SK-N-SH treated with all-trans-retinoic acid at 6 μM for 48 hours (cell line): ENCODE measurements around the gene KIRREL3.
A peak's percentile ranks its signal among the peaks of the same experiment; 100 is the strongest.

Experiments used
- ATAC-seq: fragments of 200-7000 bp; cut with Tn5 transposase; 3 replicates; pipeline ENCODE4 v1.9.1; 2020; ENCODE audit warnings: mild to moderate bottlenecking, moderate library complexity
- ARNTL ChIP-seq: fragments of 450-650 bp; formaldehyde crosslinking; IDR thresholded peaks from 2 replicates; pipeline ENCODE4 v1.5.0; 2020; ENCODE audit warnings: low read depth, mild to moderate bottlenecking, moderate library complexity, borderline replicate concordance
- BACH2 ChIP-seq: fragments of 250-450 bp; sonication (Bioruptor Pico); IDR thresholded peaks from 2 replicates; pipeline ENCODE4 v1.9.0; 2021; ENCODE audit warnings: mild to moderate bottlenecking, borderline replicate concordance
- CSDC2 ChIP-seq: fragments of 250-450 bp; sonication (Bioruptor Pico); IDR thresholded peaks from 2 replicates; pipeline ENCODE4 v1.5.0; 2020; ENCODE audit warnings: mild to moderate bottlenecking, moderate library complexity
- GLIS3 ChIP-seq: fragments of 250-450 bp; sonication (Bioruptor Pico); IDR thresholded peaks from 2 replicates; pipeline ENCODE4 v1.5.0; 2020; ENCODE audit warnings: mild to moderate bottlenecking, moderate library complexity
- ISL1 ChIP-seq: fragments of 250-450 bp; sonication (Bioruptor Pico); IDR thresholded peaks from 2 replicates; pipeline ENCODE4 v2.1.2; 2022; ENCODE audit warnings: mild to moderate bottlenecking, moderate library complexity
- OSR1 ChIP-seq: fragments of 250-450 bp; sonication (Bioruptor Pico); IDR thresholded peaks from 2 replicates; pipeline ENCODE4 v1.8.0; 2022; ENCODE audit warnings: moderate library complexity, mild to moderate bottlenecking, inconsistent platforms
- PPARA ChIP-seq: fragments of 250-450 bp; sonication (Bioruptor Pico); IDR thresholded peaks from 2 replicates; pipeline ENCODE4 v1.5.0; 2020; ENCODE audit warnings: mild to moderate bottlenecking, borderline replicate concordance
- RARB ChIP-seq: fragments of 250-450 bp; sonication (Bioruptor Pico); IDR thresholded peaks from 2 replicates; pipeline ENCODE4 v1.8.0; 2021; ENCODE audit warnings: mild to moderate bottlenecking, moderate library complexity
- SNAI2 ChIP-seq: fragments of 250-450 bp; sonication (Bioruptor Pico); IDR thresholded peaks from 2 replicates; pipeline ENCODE4 v1.5.0; 2020; ENCODE audit warnings: mild to moderate bottlenecking, moderate library complexity
- TCF4 ChIP-seq: fragments of 250-450 bp; sonication (Bioruptor Pico); IDR thresholded peaks from 2 replicates; pipeline ENCODE4 v1.8.0; 2021; ENCODE audit warnings: mild to moderate bottlenecking, moderate library complexity, borderline replicate concordance
- TOX ChIP-seq: fragments of 250-450 bp; sonication (Bioruptor Pico); IDR thresholded peaks from 2 replicates; pipeline ENCODE4 v1.8.0; 2021; ENCODE audit warnings: mild to moderate bottlenecking, moderate library complexity, borderline replicate concordance
- ZC3H10 ChIP-seq: fragments of 250-450 bp; sonication (Bioruptor Pico); IDR thresholded peaks from 2 replicates; pipeline ENCODE4 v1.5.1; 2021; ENCODE audit warnings: mild to moderate bottlenecking, moderate library complexity
- ZFP3 ChIP-seq: fragments of 250-450 bp; sonication (Bioruptor Pico); IDR thresholded peaks from 2 replicates; pipeline ENCODE4 v1.5.0; 2020; ENCODE audit warnings: mild to moderate bottlenecking, moderate library complexity
- ZFP30 ChIP-seq: fragments of 450-650 bp; formaldehyde crosslinking; IDR thresholded peaks from 2 replicates; pipeline ENCODE4 v1.5.0; 2022; ENCODE audit warnings: mild to moderate bottlenecking, moderate library complexity
- ZNF70 ChIP-seq: fragments of 450-650 bp; formaldehyde crosslinking; IDR thresholded peaks from 2 replicates; pipeline ENCODE4 v1.5.0; 2020; ENCODE audit warnings: mild to moderate bottlenecking, moderate library complexity
- ZNF8 ChIP-seq: fragments of 450-650 bp; formaldehyde crosslinking; IDR thresholded peaks from 2 replicates; pipeline ENCODE4 v1.5.0; 2020; ENCODE audit warnings: mild to moderate bottlenecking, moderate library complexity
- TF ChIP-seq, protein P1 (sequence below): fragments of 250-450 bp; sonication (Bioruptor Pico); IDR thresholded peaks from 2 replicates; pipeline ENCODE4 v1.8.0; 2021; ENCODE audit warnings: low read depth, mild to moderate bottlenecking, moderate library complexity, borderline replicate concordance
- TF ChIP-seq, protein P2 (sequence below): fragments of 250-450 bp; sonication (Bioruptor Pico); IDR thresholded peaks from 2 replicates; pipeline ENCODE4 v1.5.1; 2021; ENCODE audit warnings: mild to moderate bottlenecking, moderate library complexity
- TF ChIP-seq, protein P3 (sequence below): fragments of 250-450 bp; sonication (Bioruptor Pico); IDR thresholded peaks from 2 replicates; pipeline ENCODE4 v1.5.0; 2020; ENCODE audit warnings: mild to moderate bottlenecking, moderate library complexity
- TF ChIP-seq, protein P4 (sequence below): fragments of 250-450 bp; sonication (Bioruptor Pico); IDR thresholded peaks from 2 replicates; pipeline ENCODE4 v1.5.1; 2020; ENCODE audit warnings: low read depth, mild to moderate bottlenecking, moderate library complexity

The KIRREL3 gene

DNA sequence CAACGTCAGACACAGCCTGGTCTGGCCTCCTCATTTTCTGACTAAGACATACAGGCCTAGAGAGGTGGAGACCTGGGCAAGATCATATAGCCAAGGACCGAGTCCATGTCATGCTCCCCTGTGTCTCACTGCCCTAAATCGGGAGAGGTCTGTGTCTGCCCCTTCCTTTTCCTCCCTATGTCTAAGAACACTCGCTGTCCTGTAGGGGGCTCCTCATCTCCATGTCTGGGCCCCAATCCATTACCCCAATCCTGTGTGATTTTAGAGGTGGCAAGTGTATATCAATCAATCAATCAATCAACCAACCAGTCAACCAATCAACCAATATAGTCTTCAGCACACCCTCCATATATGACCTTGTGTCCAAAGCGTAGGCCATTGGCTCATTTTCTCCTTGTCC, 125.7 kb downstream of the KIRREL3 start:
- TF ChIP-seq ARNTL (CRISPR knock-in tag), result no peak
- TF ChIP-seq, protein P1, sequence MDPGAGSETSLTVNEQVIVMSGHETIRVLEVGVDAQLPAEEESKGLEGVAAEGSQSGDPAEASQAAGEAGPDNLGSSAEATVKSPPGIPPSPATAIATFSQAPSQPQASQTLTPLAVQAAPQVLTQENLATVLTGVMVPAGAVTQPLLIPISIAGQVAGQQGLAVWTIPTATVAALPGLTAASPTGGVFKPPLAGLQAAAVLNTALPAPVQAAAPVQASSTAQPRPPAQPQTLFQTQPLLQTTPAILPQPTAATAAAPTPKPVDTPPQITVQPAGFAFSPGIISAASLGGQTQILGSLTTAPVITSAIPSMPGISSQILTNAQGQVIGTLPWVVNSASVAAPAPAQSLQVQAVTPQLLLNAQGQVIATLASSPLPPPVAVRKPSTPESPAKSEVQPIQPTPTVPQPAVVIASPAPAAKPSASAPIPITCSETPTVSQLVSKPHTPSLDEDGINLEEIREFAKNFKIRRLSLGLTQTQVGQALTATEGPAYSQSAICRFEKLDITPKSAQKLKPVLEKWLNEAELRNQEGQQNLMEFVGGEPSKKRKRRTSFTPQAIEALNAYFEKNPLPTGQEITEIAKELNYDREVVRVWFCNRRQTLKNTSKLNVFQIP (CRISPR knock-in tag), result no peak
- no peak for TF ChIP-seq BACH2
- TF ChIP-seq, protein P2, sequence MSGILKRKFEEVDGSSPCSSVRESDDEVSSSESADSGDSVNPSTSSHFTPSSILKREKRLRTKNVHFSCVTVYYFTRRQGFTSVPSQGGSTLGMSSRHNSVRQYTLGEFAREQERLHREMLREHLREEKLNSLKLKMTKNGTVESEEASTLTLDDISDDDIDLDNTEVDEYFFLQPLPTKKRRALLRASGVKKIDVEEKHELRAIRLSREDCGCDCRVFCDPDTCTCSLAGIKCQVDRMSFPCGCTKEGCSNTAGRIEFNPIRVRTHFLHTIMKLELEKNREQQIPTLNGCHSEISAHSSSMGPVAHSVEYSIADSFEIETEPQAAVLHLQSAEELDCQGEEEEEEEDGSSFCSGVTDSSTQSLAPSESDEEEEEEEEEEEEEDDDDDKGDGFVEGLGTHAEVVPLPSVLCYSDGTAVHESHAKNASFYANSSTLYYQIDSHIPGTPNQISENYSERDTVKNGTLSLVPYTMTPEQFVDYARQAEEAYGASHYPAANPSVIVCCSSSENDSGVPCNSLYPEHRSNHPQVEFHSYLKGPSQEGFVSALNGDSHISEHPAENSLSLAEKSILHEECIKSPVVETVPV (CRISPR knock-in tag), result no peak
- TF ChIP-seq ZNF70, result no peak
- no peak for TF ChIP-seq ZFP30
- TF ChIP-seq, protein P3, sequence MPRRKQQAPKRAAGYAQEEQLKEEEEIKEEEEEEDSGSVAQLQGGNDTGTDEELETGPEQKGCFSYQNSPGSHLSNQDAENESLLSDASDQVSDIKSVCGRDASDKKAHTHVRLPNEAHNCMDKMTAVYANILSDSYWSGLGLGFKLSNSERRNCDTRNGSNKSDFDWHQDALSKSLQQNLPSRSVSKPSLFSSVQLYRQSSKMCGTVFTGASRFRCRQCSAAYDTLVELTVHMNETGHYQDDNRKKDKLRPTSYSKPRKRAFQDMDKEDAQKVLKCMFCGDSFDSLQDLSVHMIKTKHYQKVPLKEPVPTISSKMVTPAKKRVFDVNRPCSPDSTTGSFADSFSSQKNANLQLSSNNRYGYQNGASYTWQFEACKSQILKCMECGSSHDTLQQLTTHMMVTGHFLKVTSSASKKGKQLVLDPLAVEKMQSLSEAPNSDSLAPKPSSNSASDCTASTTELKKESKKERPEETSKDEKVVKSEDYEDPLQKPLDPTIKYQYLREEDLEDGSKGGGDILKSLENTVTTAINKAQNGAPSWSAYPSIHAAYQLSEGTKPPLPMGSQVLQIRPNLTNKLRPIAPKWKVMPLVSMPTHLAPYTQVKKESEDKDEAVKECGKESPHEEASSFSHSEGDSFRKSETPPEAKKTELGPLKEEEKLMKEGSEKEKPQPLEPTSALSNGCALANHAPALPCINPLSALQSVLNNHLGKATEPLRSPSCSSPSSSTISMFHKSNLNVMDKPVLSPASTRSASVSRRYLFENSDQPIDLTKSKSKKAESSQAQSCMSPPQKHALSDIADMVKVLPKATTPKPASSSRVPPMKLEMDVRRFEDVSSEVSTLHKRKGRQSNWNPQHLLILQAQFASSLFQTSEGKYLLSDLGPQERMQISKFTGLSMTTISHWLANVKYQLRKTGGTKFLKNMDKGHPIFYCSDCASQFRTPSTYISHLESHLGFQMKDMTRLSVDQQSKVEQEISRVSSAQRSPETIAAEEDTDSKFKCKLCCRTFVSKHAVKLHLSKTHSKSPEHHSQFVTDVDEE (CRISPR knock-in tag), result no peak
- no peak for TF ChIP-seq PPARA (CRISPR knock-in tag)
- no peak for TF ChIP-seq OSR1 (CRISPR knock-in tag)
- TF ChIP-seq ZC3H10 (CRISPR knock-in tag), result no peak
- no peak for TF ChIP-seq ZNF8 (CRISPR knock-in tag)
- TF ChIP-seq RARB, result no peak
- no peak for TF ChIP-seq TOX (CRISPR knock-in tag)
- no peak for TF ChIP-seq GLIS3 (CRISPR knock-in tag)
- no peak for TF ChIP-seq SNAI2 (CRISPR knock-in tag)
- TF ChIP-seq TCF4 (CRISPR knock-in tag), result no peak
- TF ChIP-seq ZFP3 (CRISPR knock-in tag), result no peak
- TF ChIP-seq, protein P4, sequence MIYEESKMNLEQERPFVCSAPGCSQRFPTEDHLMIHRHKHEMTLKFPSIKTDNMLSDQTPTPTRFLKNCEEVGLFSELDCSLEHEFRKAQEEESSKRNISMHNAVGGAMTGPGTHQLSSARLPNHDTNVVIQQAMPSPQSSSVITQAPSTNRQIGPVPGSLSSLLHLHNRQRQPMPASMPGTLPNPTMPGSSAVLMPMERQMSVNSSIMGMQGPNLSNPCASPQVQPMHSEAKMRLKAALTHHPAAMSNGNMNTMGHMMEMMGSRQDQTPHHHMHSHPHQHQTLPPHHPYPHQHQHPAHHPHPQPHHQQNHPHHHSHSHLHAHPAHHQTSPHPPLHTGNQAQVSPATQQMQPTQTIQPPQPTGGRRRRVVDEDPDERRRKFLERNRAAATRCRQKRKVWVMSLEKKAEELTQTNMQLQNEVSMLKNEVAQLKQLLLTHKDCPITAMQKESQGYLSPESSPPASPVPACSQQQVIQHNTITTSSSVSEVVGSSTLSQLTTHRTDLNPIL (CRISPR knock-in tag), result no peak
- no peak for TF ChIP-seq CSDC2 (CRISPR knock-in tag)

DNA sequence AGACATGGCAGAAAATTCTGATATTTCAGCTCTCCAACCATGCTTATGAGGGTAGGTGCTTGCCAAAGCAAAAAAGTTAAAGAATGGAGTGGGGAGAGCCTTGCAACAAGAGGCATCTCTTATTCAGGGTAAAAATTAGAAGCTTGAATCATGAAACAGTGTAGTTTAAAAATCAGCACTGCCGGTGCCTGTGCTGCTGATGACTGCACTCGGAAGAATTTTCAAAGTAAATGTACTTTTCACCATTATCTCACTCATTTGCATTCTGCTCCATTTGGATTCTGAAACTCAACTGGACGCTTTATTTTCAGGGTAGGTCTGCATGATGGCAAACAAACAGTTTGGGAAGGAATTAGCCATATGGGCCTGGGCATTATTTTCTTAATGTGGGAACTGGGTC, 126.3 kb downstream of the KIRREL3 start:
- no peak; the same call in 2 of the 3 replicates for ATAC-seq
- TF ChIP-seq, protein P2 (CRISPR knock-in tag), result no peak
- TF ChIP-seq, protein P3 (CRISPR knock-in tag), result no peak
- no peak for TF ChIP-seq ZFP3 (CRISPR knock-in tag)
- no peak for TF ChIP-seq ZNF70
- no peak for TF ChIP-seq ZC3H10 (CRISPR knock-in tag)
- TF ChIP-seq RARB, result no peak
- TF ChIP-seq SNAI2 (CRISPR knock-in tag), result no peak
- TF ChIP-seq TOX (CRISPR knock-in tag), result no peak
- no peak for TF ChIP-seq ARNTL (CRISPR knock-in tag)
- no peak for TF ChIP-seq CSDC2 (CRISPR knock-in tag)
- TF ChIP-seq ISL1 (CRISPR knock-in tag), result no peak
- TF ChIP-seq OSR1 (CRISPR knock-in tag), result no peak

More for the DNA sequence above, 125.7 kb downstream of the KIRREL3 start:
- peak; percentile 54; the same call in 2 of the 3 replicates for ATAC-seq
